Transverse colon (tissue), 4 donors: ENCODE data around the gene PRDM11. TPM values are rescaled to one million over a fixed set of nuclear protein-coding genes. Genes with fewer than 3 reads are reported as not detected.

ENCODE experiments used
- DNase-seq: peaks from one replicate; pipeline ENCODE4 v3.0.0-alpha.2; 2019
- H3K27ac ChIP-seq, 4 donors: fragments of 200-600 bp; sonication (generic); 2 replicates each; pipeline ENCODE4 v1.5.1; 2016 to 2018; ENCODE audit warnings: inconsistent platforms in 4 of 4
- H3K27me3 ChIP-seq: fragments of 200-600 bp; sonication (generic); 2 replicates; pipeline ENCODE4 v1.5.1; 2017; ENCODE audit warnings: inconsistent platforms
- H3K36me3 ChIP-seq, 4 donors: fragments of 200-600 bp; sonication (generic); 2 replicates each; pipeline ENCODE4 v1.5.1; 2017 to 2019; ENCODE audit warnings: inconsistent platforms in 4 of 4
- H3K4me1 ChIP-seq, 4 donors: fragments of 200-600 bp; sonication (generic); 2 replicates each; pipeline ENCODE4 v1.5.1; 2017 to 2020; ENCODE audit warnings: inconsistent platforms in 4 of 4
- H3K4me3 ChIP-seq, 4 donors: fragments of 200-600 bp; sonication (generic); 1 replicate in 1 of 4; 2 replicates in 3 of 4; pipeline versions ENCODE4 v1.5.1 to v1.6.1; 2017 to 2019; ENCODE audit warnings: inconsistent platforms in 4 of 4
- H3K9me3 ChIP-seq, 2 donors: fragments of 200-600 bp; sonication (generic); 2 replicates each; pipeline ENCODE4 v1.5.1; 2017 to 2019; ENCODE audit warnings: inconsistent platforms in 2 of 2
- CTCF ChIP-seq, 5 experiments: fragments of 200-600 bp in 3 of 5; fragments of 450-650 bp in 2 of 5; sonication (generic) in 3 of 5; IDR thresholded peaks; 1 replicate in 2 of 5; 2 replicates in 3 of 5; pipeline ENCODE4 v1.5.1; 2016 to 2017; ENCODE audit warnings: antibody characterized with exemption in 5 of 5, inconsistent platforms in 3 of 5, mild to moderate bottlenecking in 2 of 5, moderate library complexity in 1 of 5
- EP300 ChIP-seq: sonication (generic); formaldehyde crosslinking; IDR thresholded peaks from one replicate; pipeline ENCODE4 v1.6.1; 2017; ENCODE audit warnings: antibody characterized with exemption, low read depth
- POLR2A ChIP-seq: fragments of 450-650 bp; IDR thresholded peaks from one replicate; pipeline ENCODE4 v1.6.1; 2016; ENCODE audit warnings: antibody characterized with exemption, mild to moderate bottlenecking, moderate library complexity
- POLR2AphosphoS5 ChIP-seq, 3 donors: sonication (generic); formaldehyde crosslinking; IDR thresholded peaks; one replicate each; pipeline ENCODE4 v1.6.1; 2016; ENCODE audit warnings: antibody characterized with exemption in 3 of 3
- WGBS, 2 donors: methylation state at CpG; one replicate each; pipeline ENCODE4 v1.1.5; 2018; ENCODE audit warnings: low coverage in 1 of 2; 5-methylcytosine and 5-hydroxymethylcytosine counted together
- in situ Hi-C, 4 donors: fragments of 200-750 bp; cut with MboI; loops; one replicate each; pipeline versions ENCODE4 v1.15.0 to v1.15.1; 2017; ENCODE audit warnings: low sequenced_read_pairs in 3 of 4, low pct_ligation_motif_present in 1 of 4, low pct_unique_long_range_greater_than_20kb in 1 of 4
- intact Hi-C: fragments of 100-400 bp; cut with DNase I; formaldehyde crosslinking; loops from one replicate; pipeline ENCODE4 v1.15.1; 2023; ENCODE audit warnings: low total_unique reads
- total RNA-seq, 4 donors: library from RNA; depleted of rRNA; stranded (reverse); fragments of >200 nt; gene quantifications; one replicate each; pipeline ENCODE4 v1.1.0, GENCODE V29; 2016

PRDM11 gene
- total RNA-seq, 4 donors from 2014 or later, result 5.0 to 11.2 (median 7.9) TPM

- in situ Hi-C loops, result no loop called here
- H3K4me3 ChIP-seq, result no peak overlapping the region
- DNase-seq, result no peak
- no peaks in the 10 kb centered on the region for H3K36me3 ChIP-seq
- intact Hi-C loops, result no loop called here
- peak overlapping the region; percentile 81 to 93 (median 84) for H3K27ac ChIP-seq
- no peaks in the 10 kb centered on the region for H3K9me3 ChIP-seq
- H3K27me3 ChIP-seq, result no peaks in the 10 kb centered on the region
- H3K4me1 ChIP-seq, result peaks cover 25 to 35% (median 33%) of the 10 kb centered on the region in 4 donors
- TF ChIP-seq CTCF (IDR thresholded peaks at IDR 0.05) (no peak), EP300 (no peak), POLR2A (no peak), POLR2AphosphoS5 (IDR thresholded peaks at IDR 0.05) (no peak)
- 93 to 94% methylated on average over 2 to 8 of the region's 9 CpGs for WGBS, 2 donors
Observed at GRCh38 chr11:45210846-45211245, 64.4 kb downstream of the PRDM11 start.

GRCh38 chr11:45211732-45212131 is 65.3 kb downstream of the PRDM11 start:
- Histone ChIP-seq H3K9me3 (no peaks in the 10 kb centered on the region), H3K4me3 (no peak overlapping the region), H3K27me3 (no peaks in the 10 kb centered on the region), H3K27ac (peak overlapping the region in 2 of 4 donors; percentile 86 to 93), H3K36me3 (no peaks in the 10 kb centered on the region), H3K4me1 (peaks cover 25 to 35% (median 33%) of the 10 kb centered on the region in 4 donors)
- intact Hi-C loops (no loop called here), in situ Hi-C loops (no loop called here)
- peak in 1 of 5 experiments; percentile 13 for TF ChIP-seq CTCF (IDR thresholded peaks at IDR 0.05)
- TF ChIP-seq EP300, result no peak
- 61 to 72% methylated on average over 3 to 9 of the region's 9 CpGs for WGBS, 2 donors
- no peak for DNase-seq

- intact Hi-C loops (no loop called here), in situ Hi-C loops (no loop called here)
- H3K27me3 ChIP-seq, result no peaks in the 10 kb centered on the region
- TF ChIP-seq CTCF (IDR thresholded peaks at IDR 0.05) (no peak), EP300 (no peak), POLR2A (no peak), POLR2AphosphoS5 (IDR thresholded peaks at IDR 0.05) (no peak)
- no peaks in the 10 kb centered on the region for H3K9me3 ChIP-seq
- no peaks in the 10 kb centered on the region for H3K36me3 ChIP-seq
- H3K27ac ChIP-seq, result no peak overlapping the region
- DNase-seq, result no peak
- H3K4me3 ChIP-seq, result no peak overlapping the region
- WGBS, 2 donors, result 93 to 100% methylated on average over 1 to 31 of the region's 31 CpGs
- H3K4me1 ChIP-seq, result peaks cover 25 to 34% (median 32%) of the 10 kb centered on the region in 4 donors
Observed at GRCh38 chr11:45212566-45213315, 66.3 kb downstream of the PRDM11 start.

- no peak for DNase-seq
- Histone ChIP-seq H3K36me3 (no peaks in the 10 kb centered on the region), H3K27me3 (no peaks in the 10 kb centered on the region), H3K27ac (no peak overlapping the region), H3K9me3 (no peaks in the 10 kb centered on the region), H3K4me1 (peaks cover 25 to 29% (median 26%) of the 10 kb centered on the region in 4 donors), H3K4me3 (no peak overlapping the region)
- 88% methylated on average over 12 of the region's 12 CpGs; no CpG with 5 or more reads in 1 of the 2 donors for WGBS, 2 donors
- intact Hi-C loops, result no loop called here
- no peak for TF ChIP-seq EP300
- no peak for TF ChIP-seq POLR2A
- no peak for TF ChIP-seq CTCF (IDR thresholded peaks at IDR 0.05)
- TF ChIP-seq POLR2AphosphoS5 (IDR thresholded peaks at IDR 0.05), result no peak
- in situ Hi-C loops, result no loop called here
Observed at GRCh38 chr11:45213316-45213665, 66.9 kb downstream of the PRDM11 start.
